T-cell (primary cell): ENCODE measurements around the gene BCAS3. TPM values are rescaled to one million over a fixed set of nuclear protein-coding genes. Genes with fewer than 3 reads are reported as not detected.

ENCODE experiments used
- ATAC-seq, 4 experiments: fragments of 200-7000 bp in 3 of 4; fragments of 150-1000 bp in 1 of 4; cut with Tn5 transposase; replicated peaks in 1 of 4; 1 replicate in 3 of 4; 2 replicates in 1 of 4; pipeline ENCODE4 v1.10.0; 2021; ENCODE audit warnings: moderate library complexity in 3 of 4, mild to moderate bottlenecking in 2 of 4, moderate number of reproducible peaks in 1 of 4
- CTCF ChIA-PET, 2 donors: fragments of 300-600 bp; sonication (Branson Sonifier 250); formaldehyde crosslinking; loops; one replicate each; lab custom pipeline; 2022; ENCODE audit warnings: antibody characterized with exemption in 2 of 2; lab: Charles Lee
- POLR2A ChIA-PET, 2 donors: fragments of 300-600 bp; sonication (Branson Sonifier 250); formaldehyde crosslinking; loops; one replicate each; lab custom pipeline; 2022; ENCODE audit warnings: antibody characterized with exemption in 2 of 2; lab: Charles Lee
- DNase-seq, 35 experiments: peaks; one replicate each; pipeline versions ENCODE4 v3.0.0 to v3.0.0-alpha.2; 2013 to 2023
- H3K27ac ChIP-seq: one replicate; pipeline ENCODE4 v1.5.1; 2013; ENCODE audit warnings: low read length
- H3K27me3 ChIP-seq, 2 experiments: replicated peaks in 1 of 2; 1 replicate in 1 of 2; 2 replicates in 1 of 2; pipeline versions ENCODE4 v1.6.1 to v1.7.0; 2013; ENCODE audit warnings: low read length in 1 of 2, mixed read lengths in 1 of 2; ENCODE audit not compliant: control insufficient read depth in 2 of 2, insufficient read depth in 2 of 2; ENCODE audit errors: extremely low read depth in 1 of 2
- H3K36me3 ChIP-seq, 2 donors: 1 replicate in 1 of 2; 2 replicates in 1 of 2; pipeline versions ENCODE4 v1.6.1 to v1.7.0; 2013; ENCODE audit warnings: low read length in 1 of 2; ENCODE audit not compliant: control insufficient read depth in 2 of 2, insufficient read depth in 1 of 2; ENCODE audit errors: extremely low read depth in 1 of 2
- H3K4me1 ChIP-seq, 2 experiments: 1 replicate in 1 of 2; 2 replicates in 1 of 2; pipeline versions ENCODE4 v1.6.1 to v1.7.0; 2013; ENCODE audit warnings: low read length in 2 of 2, mixed read lengths in 1 of 2; ENCODE audit not compliant: insufficient read depth in 2 of 2, control insufficient read depth in 1 of 2; ENCODE audit errors: extremely low read depth in 1 of 2
- H3K4me3 ChIP-seq, 2 donors: 1 replicate in 1 of 2; 2 replicates in 1 of 2; pipeline versions ENCODE4 v1.5.1 to v1.7.0; 2013; ENCODE audit warnings: mild to moderate bottlenecking in 2 of 2, low read length in 1 of 2, moderate library complexity in 1 of 2; ENCODE audit not compliant: control insufficient read depth in 1 of 2; ENCODE audit errors: extremely low read depth in 1 of 2
- H3K9me3 ChIP-seq: 2 replicates; pipeline ENCODE4 v1.7.0; 2013
- H3K27ac Mint-ChIP-seq, 2 donors: one replicate each; pipeline ENCODE4 v1.8.0; 2020 to 2021; ENCODE audit warnings: mild to moderate bottlenecking in 2 of 2, mixed read lengths in 2 of 2
- H3K27me3 Mint-ChIP-seq, 2 donors: one replicate each; pipeline ENCODE4 v1.8.0; 2021 to 2022; ENCODE audit warnings: mixed read lengths in 2 of 2
- H3K36me3 Mint-ChIP-seq: one replicate; pipeline ENCODE4 v1.8.0; 2021; ENCODE audit warnings: mixed read lengths
- H3K4me1 Mint-ChIP-seq, 3 donors: one replicate each; pipeline ENCODE4 v1.8.0; 2020 to 2022; ENCODE audit warnings: mixed read lengths in 3 of 3, mild to moderate bottlenecking in 1 of 3
- H3K4me3 Mint-ChIP-seq, 3 donors: one replicate each; pipeline ENCODE4 v1.8.0; 2020 to 2022; ENCODE audit warnings: mild to moderate bottlenecking in 3 of 3, mixed read lengths in 3 of 3, moderate library complexity in 3 of 3
- H3K9me3 Mint-ChIP-seq, 3 donors: one replicate each; pipeline ENCODE4 v1.8.0; 2020 to 2022; ENCODE audit warnings: mixed read lengths in 3 of 3
- WGBS: methylation state at CpG from one replicate; pipeline ENCODE4 v1.1.5; 2013; ENCODE audit warnings: missing lambda C conversion rate; ENCODE audit not compliant: insufficient coverage; 5-methylcytosine and 5-hydroxymethylcytosine counted together
- total RNA-seq, 35 experiments: library from RNA in 6 of 35; stranded (reverse) in 6 of 35; fragments of 120-200 nt in 1 of 35; gene quantifications; one replicate each; pipeline versions ENCODE4 v1.2.1 to v1.2.4 and lab custom pipeline; 2013 to 2026

BCAS3 gene
- total RNA-seq, 5 donors from 2014 or later (not counting 1 experiment from before 2014, with no cell fraction given): 33.8 to 57.8 (median 38.1) TPM

- WGBS: no CpG with 5 or more reads among the region's 3 CpGs
- H3K4me1 Mint-ChIP-seq: peaks cover 0 to 3% (median 2%) of the 10 kb centered on the region in 3 donors
Observed at GRCh38 chr17:60782742-60783141, 105.1 kb downstream of the BCAS3 start.

GRCh38 chr17:60790205-60790604 lies 112.6 kb downstream of the BCAS3 start:
- Mint-ChIP-seq H3K36me3 (peaks cover 8% of the 10 kb centered on the region), H3K9me3 (no peaks in the 10 kb centered on the region), H3K27me3 (no peaks in the 10 kb centered on the region), H3K4me1 (peaks cover 2 to 9% (median 3%) of the 10 kb centered on the region in 3 donors), H3K27ac (no peak overlapping the region), H3K4me3 (no peak overlapping the region)
- Histone ChIP-seq H3K9me3 (no peaks in the 10 kb centered on the region), H3K36me3 (no peaks in the 10 kb centered on the region), H3K4me1 (no peaks in the 10 kb centered on the region), H3K27me3 (no peaks in the 10 kb centered on the region), H3K4me3 (no peak overlapping the region), H3K27ac (no peak overlapping the region)
- DNase-seq (no peak), ATAC-seq (no peak)
- CTCF ChIA-PET: no interaction called here
- POLR2A ChIA-PET: no interaction called here

More at GRCh38 chr17:60782742-60783141, 105.1 kb downstream of the BCAS3 start:
- Mint-ChIP-seq H3K4me3 (no peak overlapping the region), H3K36me3 (peaks cover 8% of the 10 kb centered on the region), H3K27me3 (no peaks in the 10 kb centered on the region), H3K27ac (no peak overlapping the region), H3K9me3 (no peaks in the 10 kb centered on the region)
- CTCF ChIA-PET: no interaction called here
- no peak for ATAC-seq
- DNase-seq: no peak
- no peak overlapping the region for H3K27ac ChIP-seq
- H3K36me3 ChIP-seq: no peaks in the 10 kb centered on the region
- no peaks in the 10 kb centered on the region for H3K9me3 ChIP-seq
- no peaks in the 10 kb centered on the region for H3K4me1 ChIP-seq
- H3K4me3 ChIP-seq: no peak overlapping the region
- POLR2A ChIA-PET: no interaction called here
- H3K27me3 ChIP-seq: no peaks in the 10 kb centered on the region

- no peak overlapping the region for H3K27ac ChIP-seq
- no peaks in the 10 kb centered on the region for H3K4me1 ChIP-seq
- Mint-ChIP-seq H3K27ac (no peak overlapping the region), H3K4me3 (no peak overlapping the region), H3K9me3 (no peaks in the 10 kb centered on the region), H3K36me3 (peaks cover 8% of the 10 kb centered on the region), H3K27me3 (no peaks in the 10 kb centered on the region), H3K4me1 (peaks cover 6 to 19% (median 7%) of the 10 kb centered on the region in 3 donors)
- POLR2A ChIA-PET: no interaction called here
- H3K27me3 ChIP-seq: no peaks in the 10 kb centered on the region
- WGBS: 94% methylated on average over 7 of the region's 10 CpGs
- H3K9me3 ChIP-seq: no peaks in the 10 kb centered on the region
- no peak for ATAC-seq
- DNase-seq: no peak
- no peak overlapping the region for H3K4me3 ChIP-seq
- CTCF ChIA-PET: interaction anchor here (0.6 kb wide), 2 partner anchors 50 to 169 kb away, joined by 3 to 7 read pairs; no protein-coding TSS in a partner anchor
- no peaks in the 10 kb centered on the region for H3K36me3 ChIP-seq
Observed at GRCh38 chr17:60792250-60792898, 114.7 kb downstream of the BCAS3 start.

- Histone ChIP-seq H3K4me1 (no peaks in the 10 kb centered on the region), H3K27me3 (no peaks in the 10 kb centered on the region), H3K9me3 (no peaks in the 10 kb centered on the region), H3K4me3 (no peak overlapping the region), H3K27ac (no peak overlapping the region), H3K36me3 (no peaks in the 10 kb centered on the region)
- Mint-ChIP-seq H3K9me3 (no peaks in the 10 kb centered on the region), H3K27me3 (no peaks in the 10 kb centered on the region), H3K4me1 (peaks cover 5 to 14% (median 6%) of the 10 kb centered on the region in 3 donors), H3K4me3 (no peak overlapping the region), H3K27ac (no peak overlapping the region), H3K36me3 (peaks cover 12% of the 10 kb centered on the region)
- ChIA-PET POLR2A (no interaction called here), CTCF (no interaction called here)
- WGBS: 94% methylated on average over 3 of the region's 8 CpGs
- DNase-seq (no peak), ATAC-seq (no peak)
Observed at GRCh38 chr17:60798576-60798975, 120.9 kb downstream of the BCAS3 start.

- Histone ChIP-seq H3K4me1 (no peaks in the 10 kb centered on the region), H3K27ac (no peak overlapping the region), H3K9me3 (no peaks in the 10 kb centered on the region), H3K36me3 (no peaks in the 10 kb centered on the region), H3K27me3 (no peaks in the 10 kb centered on the region), H3K4me3 (no peak overlapping the region)
- H3K9me3 Mint-ChIP-seq: no peaks in the 10 kb centered on the region
- no peak overlapping the region for H3K27ac Mint-ChIP-seq
- no peak overlapping the region for H3K4me3 Mint-ChIP-seq
- ChIA-PET CTCF (no interaction called here), POLR2A (no interaction called here)
- peaks cover 11% of the 10 kb centered on the region for H3K36me3 Mint-ChIP-seq
- 97% methylated on average over 5 of the region's 6 CpGs for WGBS
- DNase-seq: no peak
- no peaks in the 10 kb centered on the region for H3K4me1 Mint-ChIP-seq
- ATAC-seq: no peak
- no peaks in the 10 kb centered on the region for H3K27me3 Mint-ChIP-seq
Observed at GRCh38 chr17:60802377-60802776, 124.7 kb downstream of the BCAS3 start.

GRCh38 chr17:60803059-60803458 lies 125.4 kb downstream of the BCAS3 start:
- DNase-seq (no peak), ATAC-seq (no peak)
- H3K27ac Mint-ChIP-seq: no peak overlapping the region
- H3K4me3 Mint-ChIP-seq: no peak overlapping the region
- no peaks in the 10 kb centered on the region for H3K4me1 ChIP-seq
- peaks cover 14% of the 10 kb centered on the region for H3K36me3 Mint-ChIP-seq
- H3K4me1 Mint-ChIP-seq: no peaks in the 10 kb centered on the region
- H3K27me3 ChIP-seq: no peaks in the 10 kb centered on the region
- no peak overlapping the region for H3K4me3 ChIP-seq
- H3K9me3 ChIP-seq: no peaks in the 10 kb centered on the region
- no CpG with 5 or more reads among the region's 6 CpGs for WGBS
- CTCF ChIA-PET: no interaction called here
- H3K9me3 Mint-ChIP-seq: no peaks in the 10 kb centered on the region
- H3K36me3 ChIP-seq: no peaks in the 10 kb centered on the region
- H3K27ac ChIP-seq: no peak overlapping the region
- POLR2A ChIA-PET: no interaction called here
- no peaks in the 10 kb centered on the region for H3K27me3 Mint-ChIP-seq
